Measurements from ENCODE around the gene WIPF1. TPM values are rescaled to one million over a fixed set of nuclear protein-coding genes. Genes with fewer than 3 reads are reported as not detected.

Gene WIPF1
- total RNA-seq, 1 donor from 2014 or later, result 7.6 TPM

GRCh38 chr2:174593041-174593440 is 4.6 kb downstream of the WIPF1 start:
- H3K4me3 ChIP-seq (ENCODE audit: low read depth, low read length), result no peak overlapping the region
- DNase-seq (ENCODE audit: low read depth), result no peak
- no peak for TF ChIP-seq CTCF (conservative IDR thresholded peaks at IDR 0.05; ENCODE audit: low read depth, low read length)

- no peak for TF ChIP-seq CTCF (conservative IDR thresholded peaks at IDR 0.05; ENCODE audit: low read depth, low read length)
- no peak overlapping the region for H3K4me3 ChIP-seq (ENCODE audit: low read depth, low read length)
- no peak for DNase-seq (ENCODE audit: low read depth)
Measured at GRCh38 chr2:174591740-174592139, 5.9 kb downstream of the WIPF1 start.

- DNase-seq (ENCODE audit: low read depth), result no peak
- TF ChIP-seq CTCF (conservative IDR thresholded peaks at IDR 0.05; ENCODE audit: low read depth, low read length), result no peak
Measured at GRCh38 chr2:174590928-174591648, 6.5 kb downstream of the WIPF1 start.

GRCh38 chr2:174590346-174590745 is 7.3 kb downstream of the WIPF1 start:
- no peak for TF ChIP-seq CTCF (conservative IDR thresholded peaks at IDR 0.05; ENCODE audit: low read depth, low read length)
- no peak overlapping the region for H3K4me3 ChIP-seq (ENCODE audit: low read depth, low read length)
- no peak for DNase-seq (ENCODE audit: low read depth)

More at GRCh38 chr2:174590928-174591648, 6.5 kb downstream of the WIPF1 start:
- H3K4me3 ChIP-seq (ENCODE audit: low read depth, low read length), result no peak overlapping the region

- DNase-seq (ENCODE audit: low read depth), result no peak
- no peak for TF ChIP-seq CTCF (conservative IDR thresholded peaks at IDR 0.05; ENCODE audit: low read depth, low read length)
Measured at GRCh38 chr2:174589334-174589733, 8.3 kb downstream of the WIPF1 start.

GRCh38 chr2:174588463-174588862 is 9.1 kb downstream of the WIPF1 start:
- no peak for DNase-seq (ENCODE audit: low read depth)

More at GRCh38 chr2:174589334-174589733, 8.3 kb downstream of the WIPF1 start:
- H3K4me3 ChIP-seq (ENCODE audit: low read depth, low read length), result no peak overlapping the region

More at GRCh38 chr2:174588463-174588862, 9.1 kb downstream of the WIPF1 start:
- no peak for TF ChIP-seq CTCF (conservative IDR thresholded peaks at IDR 0.05; ENCODE audit: low read depth, low read length)
- H3K4me3 ChIP-seq (ENCODE audit: low read depth, low read length), result no peak overlapping the region
